Smooth muscle cell (in vitro differentiated cells): ENCODE results near the gene BMS1. TPM values are rescaled to one million over a fixed set of nuclear protein-coding genes. Genes with fewer than 3 reads are reported as not detected.
"Not testable (repeated sequence)": the region's sequence is repeated elsewhere in the genome, so short reads cannot be mapped to it uniquely, and the experiment has no call there.

Experiments
- DNase-seq: peaks from one replicate; lab custom pipeline; 2025; ENCODE audit not compliant: unreplicated experiment; lab: John Stamatoyannopoulos, UW
- H2AFZ ChIP-seq: fragments of 200-600 bp; sonication (generic); 2 replicates; pipeline ENCODE4 v1.6.0; 2016; ENCODE audit warnings: antibody characterized with exemption, low read depth, mild to moderate bottlenecking
- H3F3A ChIP-seq: fragments of 200-600 bp; sonication (generic); 2 replicates; pipeline ENCODE4 v1.6.0; 2017; ENCODE audit warnings: antibody characterized with exemption, low read depth
- H3K27ac ChIP-seq: fragments of 200-600 bp; sonication (generic); 2 replicates; pipeline ENCODE4 v1.5.1; 2016; ENCODE audit warnings: low read depth, mild to moderate bottlenecking
- H3K27me3 ChIP-seq: fragments of 200-600 bp; sonication (generic); 2 replicates; pipeline ENCODE4 v1.6.1; 2016; ENCODE audit warnings: low read depth, mild to moderate bottlenecking
- H3K36me3 ChIP-seq: fragments of 200-600 bp; sonication (generic); 2 replicates; pipeline ENCODE4 v1.5.1; 2016; ENCODE audit warnings: low read depth
- H3K4me1 ChIP-seq: fragments of 200-600 bp; sonication (generic); 2 replicates; pipeline ENCODE4 v1.5.1; 2016; ENCODE audit warnings: low read depth
- H3K4me2 ChIP-seq: fragments of 200-600 bp; sonication (generic); 2 replicates; pipeline ENCODE4 v1.6.0; 2016; ENCODE audit warnings: mild to moderate bottlenecking
- H3K4me3 ChIP-seq: fragments of 200-600 bp; sonication (generic); 2 replicates; pipeline ENCODE4 v1.5.1; 2016; ENCODE audit warnings: mild to moderate bottlenecking
- H3K79me2 ChIP-seq: fragments of 200-600 bp; sonication (generic); 2 replicates; pipeline ENCODE4 v1.6.0; 2016; ENCODE audit warnings: low read depth, mild to moderate bottlenecking
- H3K9ac ChIP-seq: fragments of 200-600 bp; sonication (generic); 2 replicates; pipeline ENCODE4 v1.6.0; 2016; ENCODE audit warnings: low read depth
- H3K9me3 ChIP-seq: fragments of 200-600 bp; sonication (generic); replicated peaks from 2 replicates; pipeline ENCODE4 v1.5.1; 2016; ENCODE audit warnings: low read depth
- H4K20me1 ChIP-seq: fragments of 200-600 bp; sonication (generic); 2 replicates; pipeline ENCODE4 v1.6.0; 2016; ENCODE audit warnings: low read depth
- WGBS: methylation state at CpG from one replicate; pipeline ENCODE4 v1.1.7; 2016; ENCODE audit warnings: low lambda C conversion rate; 5-methylcytosine and 5-hydroxymethylcytosine counted together
- polyA plus RNA-seq: library from polyadenylated mRNA; unstranded; fragments of >200 nt; fragmentation: Nextera tagmentation; extraction: Ambion mirVana; gene quantifications from 2 replicates; pipeline ENCODE4 v1.2.1, GENCODE V29; 2016
- total RNA-seq: library from RNA; depleted of rRNA; stranded (reverse); fragments of >200 nt; gene quantifications from 2 replicates; pipeline ENCODE4 v1.2.3, GENCODE V29; 2014
- TF ChIP-seq, protein P1 (sequence below): fragments of 200-600 bp; sonication (generic); IDR thresholded peaks from 2 replicates; pipeline ENCODE4 v1.5.1; 2017; ENCODE audit warnings: borderline replicate concordance, mild to moderate bottlenecking, antibody characterized with exemption; ENCODE audit not compliant: insufficient read depth, poor library complexity, severe bottlenecking

The BMS1 gene
- total and polyA plus RNA-seq, 2 experiments from 2014 or later, result 14.9 to 17.5 TPM

DNA sequence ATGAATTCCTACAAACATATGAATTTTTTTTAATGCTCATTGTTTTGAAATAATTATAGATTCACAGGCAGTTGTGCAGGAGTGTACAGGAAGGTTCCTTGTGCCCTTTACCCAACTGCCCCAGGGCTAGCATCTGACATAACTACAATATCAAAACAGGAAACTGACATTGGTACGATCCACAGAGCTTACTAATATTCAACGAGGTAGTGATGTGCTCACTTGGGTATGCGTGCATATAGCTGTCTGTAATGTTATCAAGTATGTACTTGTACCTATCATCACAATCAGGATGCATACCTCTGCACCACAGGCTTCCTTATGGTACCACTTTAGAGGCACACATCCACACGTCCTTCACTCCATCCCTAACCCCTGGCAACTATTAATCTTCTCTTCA is 68.3 kb downstream of the BMS1 start:
- H3F3A ChIP-seq, result no peaks in the 10 kb centered on the region
- H3K9me3 ChIP-seq, result no peaks in the 10 kb centered on the region
- H3K27me3 ChIP-seq, result no peaks in the 10 kb centered on the region
- no peaks in the 10 kb centered on the region for H3K79me2 ChIP-seq
- H3K4me2 ChIP-seq, result no peak overlapping the region
- 71% methylated on average over 4 of the region's 4 CpGs for WGBS
- H4K20me1 ChIP-seq, result no peaks in the 10 kb centered on the region
- no peak overlapping the region for H2AFZ ChIP-seq
- H3K4me1 ChIP-seq, result no peaks in the 10 kb centered on the region
- H3K27ac ChIP-seq, result no peak overlapping the region
- H3K36me3 ChIP-seq, result no peaks in the 10 kb centered on the region
- no peak overlapping the region for H3K4me3 ChIP-seq
- DNase-seq, result no peak
- H3K9ac ChIP-seq, result no peak overlapping the region
- TF ChIP-seq, protein P1, sequence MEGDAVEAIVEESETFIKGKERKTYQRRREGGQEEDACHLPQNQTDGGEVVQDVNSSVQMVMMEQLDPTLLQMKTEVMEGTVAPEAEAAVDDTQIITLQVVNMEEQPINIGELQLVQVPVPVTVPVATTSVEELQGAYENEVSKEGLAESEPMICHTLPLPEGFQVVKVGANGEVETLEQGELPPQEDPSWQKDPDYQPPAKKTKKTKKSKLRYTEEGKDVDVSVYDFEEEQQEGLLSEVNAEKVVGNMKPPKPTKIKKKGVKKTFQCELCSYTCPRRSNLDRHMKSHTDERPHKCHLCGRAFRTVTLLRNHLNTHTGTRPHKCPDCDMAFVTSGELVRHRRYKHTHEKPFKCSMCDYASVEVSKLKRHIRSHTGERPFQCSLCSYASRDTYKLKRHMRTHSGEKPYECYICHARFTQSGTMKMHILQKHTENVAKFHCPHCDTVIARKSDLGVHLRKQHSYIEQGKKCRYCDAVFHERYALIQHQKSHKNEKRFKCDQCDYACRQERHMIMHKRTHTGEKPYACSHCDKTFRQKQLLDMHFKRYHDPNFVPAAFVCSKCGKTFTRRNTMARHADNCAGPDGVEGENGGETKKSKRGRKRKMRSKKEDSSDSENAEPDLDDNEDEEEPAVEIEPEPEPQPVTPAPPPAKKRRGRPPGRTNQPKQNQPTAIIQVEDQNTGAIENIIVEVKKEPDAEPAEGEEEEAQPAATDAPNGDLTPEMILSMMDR, result no peak

DNA sequence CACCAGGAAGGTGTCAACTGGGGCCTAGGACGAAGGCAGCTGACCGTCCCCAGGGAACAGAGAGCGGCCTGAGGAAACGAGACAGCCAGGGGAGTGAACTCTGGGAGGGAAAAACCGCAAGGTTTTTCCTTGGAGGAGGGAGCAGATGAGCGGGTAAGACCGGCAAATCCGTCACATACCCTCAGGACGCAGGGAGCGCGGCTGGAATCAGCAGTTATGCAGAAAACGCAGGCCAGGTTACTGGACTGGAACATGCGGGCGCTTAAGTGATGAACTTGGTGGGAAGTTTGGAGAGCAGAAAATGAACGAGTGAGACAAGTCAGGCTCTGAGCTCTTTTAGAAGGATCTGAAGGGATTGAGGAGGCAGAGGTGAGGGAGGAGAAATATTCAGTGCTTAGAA is 76.7 kb downstream of the BMS1 start:
- Histone ChIP-seq H3K79me2 (no peaks in the 10 kb centered on the region), H3K36me3 (no peaks in the 10 kb centered on the region), H4K20me1 (no peaks in the 10 kb centered on the region), H3K27me3 (peaks cover 6% of the 10 kb centered on the region), H3K4me3 (no peak overlapping the region), H3K9me3 (no peaks in the 10 kb centered on the region), H3F3A (no peaks in the 10 kb centered on the region), H3K9ac (no peak overlapping the region), H3K4me2 (no peak overlapping the region), H3K4me1 (no peaks in the 10 kb centered on the region), H3K27ac (no peak overlapping the region), H2AFZ (no peak overlapping the region)
- WGBS, result 81% methylated on average over 15 of the region's 15 CpGs
- no peak for DNase-seq
- TF ChIP-seq, protein P1, result no peak

DNA sequence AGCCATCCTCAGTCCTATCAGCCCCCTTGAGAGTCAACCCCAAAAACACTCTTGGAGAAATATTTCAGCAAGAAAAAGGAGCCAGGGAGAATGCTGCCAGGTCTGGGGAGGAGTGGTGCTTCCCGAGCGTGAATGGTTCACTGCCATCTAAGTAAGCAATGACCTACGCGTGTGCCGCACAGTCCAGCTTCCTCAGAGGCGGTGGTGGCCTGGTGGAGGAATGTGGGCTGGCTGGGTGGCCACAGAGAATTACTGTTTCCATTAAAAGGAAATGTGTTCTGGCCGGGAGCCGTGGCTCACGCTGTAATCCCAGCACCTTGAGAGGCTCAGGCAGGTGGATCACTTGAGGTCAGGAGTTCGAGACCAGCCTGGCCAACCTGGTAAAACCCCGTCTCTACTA is 77.4 kb downstream of the BMS1 start:
- 95% methylated on average over 11 of the region's 11 CpGs for WGBS
- H3K27ac ChIP-seq, H3K4me1 ChIP-seq, H3F3A ChIP-seq, H3K4me3 ChIP-seq, H3K9me3 ChIP-seq, H3K9ac ChIP-seq, H3K36me3 ChIP-seq, H3K27me3 ChIP-seq, H3K4me2 ChIP-seq, H2AFZ ChIP-seq, H3K79me2 ChIP-seq, H4K20me1 ChIP-seq, DNase-seq: not testable (repeated sequence)

DNA sequence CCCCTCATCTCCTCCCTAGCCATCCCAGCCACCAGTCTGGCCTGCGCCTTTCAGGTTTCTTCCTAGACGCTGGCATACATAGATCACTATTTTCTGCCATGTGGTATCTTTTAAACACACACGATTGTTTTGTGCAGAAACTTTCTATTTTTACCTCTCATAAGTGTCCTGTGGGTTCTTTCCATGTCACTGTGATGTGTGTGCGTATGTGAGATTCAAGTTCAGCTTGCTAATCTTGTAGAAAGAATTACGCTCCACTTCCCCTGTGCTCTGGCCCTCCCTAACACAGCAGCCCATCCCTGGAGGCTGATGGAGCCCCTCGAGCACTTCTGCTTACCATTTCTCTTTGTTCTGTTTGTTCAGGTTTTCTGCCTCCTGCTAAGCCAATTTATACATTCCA is 80.2 kb downstream of the BMS1 start:
- H3K9me3 ChIP-seq, H3K4me2 ChIP-seq, H3K4me1 ChIP-seq, H3K27ac ChIP-seq, H3K4me3 ChIP-seq, H4K20me1 ChIP-seq, H3K9ac ChIP-seq, H3K36me3 ChIP-seq, DNase-seq, H3K79me2 ChIP-seq, H3F3A ChIP-seq, H2AFZ ChIP-seq: not testable (repeated sequence)
- peaks cover 16% of the 10 kb centered on the region for H3K27me3 ChIP-seq
- WGBS, result 90% methylated on average over 6 of the region's 6 CpGs

DNA sequence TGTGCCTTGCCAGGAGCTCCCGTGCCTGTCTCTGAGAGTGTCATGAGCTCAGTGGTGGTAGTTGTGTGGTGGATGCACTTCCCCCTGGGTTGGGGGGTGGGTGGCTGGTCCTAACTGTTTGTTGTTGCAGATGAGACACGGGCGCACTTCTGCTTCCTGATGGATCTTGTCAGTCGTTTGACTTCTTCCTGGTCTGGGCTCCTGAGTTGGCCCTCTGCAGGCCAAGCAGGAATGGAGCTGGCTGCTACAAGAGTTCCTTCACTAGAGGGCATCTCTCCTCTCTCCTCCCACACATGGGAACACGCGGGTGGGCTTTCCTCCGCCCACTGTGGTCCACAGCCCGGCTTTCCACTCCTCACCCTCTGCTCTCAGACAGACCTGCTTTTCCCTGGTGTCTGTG is 82.0 kb downstream of the BMS1 start:
- Histone ChIP-seq H3K27me3 (peaks cover 16% of the 10 kb centered on the region), H4K20me1 (no peaks in the 10 kb centered on the region), H3K9ac (no peak overlapping the region), H3K4me2 (no peak overlapping the region), H3K4me1 (no peaks in the 10 kb centered on the region), H2AFZ (no peak overlapping the region), H3F3A (no peaks in the 10 kb centered on the region), H3K4me3 (no peak overlapping the region), H3K79me2 (no peaks in the 10 kb centered on the region), H3K9me3 (no peaks in the 10 kb centered on the region), H3K36me3 (no peaks in the 10 kb centered on the region), H3K27ac (no peak overlapping the region)
- DNase-seq, result no peak
- TF ChIP-seq, protein P1, result no peak
- WGBS, result 45% methylated on average over 8 of the region's 8 CpGs
